Muscle of arm (tissue), 12 donors: ENCODE results near the gene PLXDC2. TPM values are rescaled to one million over a fixed set of nuclear protein-coding genes. Genes with fewer than 3 reads are reported as not detected.

Experiments
- DNase-seq: peaks from one replicate; pipeline ENCODE4 v3.0.0-alpha.2; 2013
- polyA plus RNA-seq, 12 donors: library from polyadenylated mRNA; unstranded; fragments of 120-200 nt; gene quantifications; one replicate each; pipeline ENCODE4 v1.2.1, GENCODE V29; 2013; ENCODE audit not compliant: insufficient read length in 12 of 12

PLXDC2 gene
- polyA plus RNA-seq, 12 donors, result 25.6 to 76.8 (median 42.6) TPM

DNA sequence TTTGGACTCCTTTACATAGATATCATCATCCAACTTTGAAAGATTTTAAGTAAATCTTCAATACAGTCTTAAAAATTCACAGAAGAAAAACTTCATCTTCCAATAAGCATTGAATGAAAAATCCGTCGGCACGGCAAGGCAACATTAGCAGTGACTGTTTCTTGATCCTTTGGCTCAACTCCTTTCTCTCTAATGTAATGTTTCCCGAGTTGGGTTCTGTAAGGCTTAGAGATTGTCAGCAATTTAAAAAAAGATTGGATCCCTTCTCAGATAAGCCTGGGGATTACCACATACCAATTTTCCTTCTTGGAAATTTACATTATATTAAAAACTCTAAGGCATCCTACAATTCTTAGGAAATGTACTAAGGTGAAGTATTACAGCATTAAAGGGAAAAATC lies 291.8 kb downstream of the PLXDC2 start:
- DNase-seq, result no peak

DNA sequence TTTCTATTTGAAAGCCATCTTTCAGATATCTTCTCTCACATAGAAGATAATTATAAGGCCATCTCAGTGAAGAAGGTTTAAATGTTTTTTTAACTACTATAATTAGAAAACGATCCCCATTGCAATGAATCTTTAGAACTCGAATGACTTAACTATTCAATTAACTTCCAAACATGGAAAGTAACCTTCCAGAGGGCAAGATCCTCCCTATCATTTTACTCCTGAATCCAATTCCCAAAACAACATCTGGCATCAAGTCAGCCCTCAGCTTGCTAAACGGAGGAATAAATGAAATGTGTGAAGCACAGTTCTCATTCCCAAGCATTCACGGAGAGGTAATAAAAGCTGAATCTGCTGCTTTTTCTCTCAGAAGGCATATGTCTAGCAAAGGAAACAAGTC lies 293.4 kb downstream of the PLXDC2 start:
- DNase-seq, result no peak

DNA sequence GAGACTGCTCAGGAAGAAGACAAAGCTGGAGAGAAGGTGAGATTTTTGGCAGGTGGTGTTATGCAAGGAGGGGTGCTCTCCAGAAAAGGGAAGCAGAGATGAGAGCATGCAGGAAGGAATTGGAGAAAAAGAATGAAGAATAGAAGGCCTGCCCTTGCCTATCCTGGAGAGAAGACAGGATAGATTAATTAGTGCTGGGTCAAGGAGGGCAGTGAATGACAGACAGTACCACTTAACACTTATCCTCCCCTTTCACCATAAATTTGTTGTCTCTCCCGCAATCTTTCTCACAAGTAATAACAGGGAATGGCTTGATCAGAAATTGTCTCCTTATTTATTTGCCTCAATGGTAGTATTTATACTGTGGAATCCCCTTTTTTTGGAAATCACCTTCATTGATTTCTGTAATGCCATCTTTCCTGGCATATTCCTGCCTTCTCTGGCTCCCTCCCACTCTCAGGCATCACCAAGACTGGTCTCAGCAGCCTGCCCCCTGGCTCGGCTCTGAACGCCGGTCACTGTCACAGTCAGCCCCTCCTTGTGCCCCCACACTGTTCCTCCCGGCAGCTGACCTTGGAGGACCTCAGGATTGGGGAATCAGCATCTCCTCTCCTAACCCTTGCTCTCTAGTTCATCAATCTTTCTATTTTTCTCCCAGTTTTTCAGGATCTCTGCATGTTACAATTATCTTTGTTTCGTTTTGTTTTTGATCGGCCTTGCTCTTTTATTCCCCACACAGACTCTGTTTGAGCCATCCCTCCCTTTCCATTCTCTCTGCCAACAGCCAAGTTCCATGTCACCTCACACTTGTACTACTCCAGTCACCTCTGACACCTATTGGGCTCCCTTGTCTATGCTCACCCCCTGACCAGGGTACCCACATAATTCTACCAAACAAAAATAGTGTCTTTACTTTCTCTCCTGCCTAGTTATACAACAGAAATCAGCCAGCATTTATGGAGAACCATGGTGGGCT lies 294.2 kb downstream of the PLXDC2 start:
- no peak for DNase-seq

DNA sequence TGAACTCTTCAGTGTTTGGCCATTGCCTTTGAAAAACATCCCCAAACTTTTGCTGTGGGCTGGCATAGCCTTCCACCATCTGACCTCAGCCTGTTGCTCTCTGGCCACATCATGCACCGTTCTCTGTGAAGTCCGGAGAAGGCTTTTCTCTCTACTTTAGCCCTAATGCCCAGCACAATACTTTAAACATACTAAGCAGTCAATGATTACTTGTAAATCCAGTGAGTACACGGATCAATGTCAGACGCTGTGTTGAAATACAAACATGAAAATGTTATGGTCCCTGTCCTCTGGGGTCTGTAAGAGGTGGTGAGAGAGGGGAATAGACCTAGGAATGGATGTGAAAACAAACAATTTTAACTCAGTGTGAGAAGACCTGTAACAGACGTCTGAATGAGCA lies 297.9 kb downstream of the PLXDC2 start:
- no peak for DNase-seq

DNA sequence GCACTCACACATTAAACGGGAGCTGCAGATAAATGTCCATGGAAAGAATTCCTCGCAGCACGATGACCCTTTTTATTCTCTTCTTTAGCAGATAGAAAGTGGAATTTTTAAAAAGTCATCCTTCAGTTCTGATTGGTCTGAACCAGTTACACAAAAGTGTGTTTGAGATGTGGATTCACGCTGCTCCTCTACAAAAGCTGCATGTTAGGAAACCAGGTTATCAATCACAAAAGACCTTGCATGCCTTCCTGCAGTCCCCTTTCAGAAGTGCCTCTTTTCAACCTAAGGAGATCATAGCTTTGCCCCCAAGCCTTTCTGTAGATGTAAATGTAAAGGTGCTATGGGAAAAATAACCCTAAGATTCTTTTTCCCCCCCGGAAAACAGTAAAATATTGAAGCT lies 299.7 kb downstream of the PLXDC2 start:
- DNase-seq, result no peak

DNA sequence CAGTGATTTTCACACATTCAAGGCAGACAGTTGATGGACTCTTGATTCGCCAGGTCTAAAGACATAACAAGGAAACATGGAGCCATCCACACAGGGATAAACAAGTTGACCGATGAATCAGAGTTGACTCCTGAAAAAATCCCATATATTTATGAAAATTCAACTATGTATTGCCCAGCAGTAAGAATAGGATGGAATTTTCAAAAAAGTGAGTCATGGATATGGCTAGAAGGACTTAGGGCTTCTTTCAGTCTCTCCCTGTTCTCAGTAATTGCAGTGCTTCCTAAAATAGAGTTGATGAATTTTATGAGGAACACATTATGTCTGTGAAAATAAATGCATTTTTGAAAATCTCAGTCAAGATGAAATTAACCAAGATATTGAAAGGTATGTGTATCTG lies 301.2 kb downstream of the PLXDC2 start:
- no peak for DNase-seq

DNA sequence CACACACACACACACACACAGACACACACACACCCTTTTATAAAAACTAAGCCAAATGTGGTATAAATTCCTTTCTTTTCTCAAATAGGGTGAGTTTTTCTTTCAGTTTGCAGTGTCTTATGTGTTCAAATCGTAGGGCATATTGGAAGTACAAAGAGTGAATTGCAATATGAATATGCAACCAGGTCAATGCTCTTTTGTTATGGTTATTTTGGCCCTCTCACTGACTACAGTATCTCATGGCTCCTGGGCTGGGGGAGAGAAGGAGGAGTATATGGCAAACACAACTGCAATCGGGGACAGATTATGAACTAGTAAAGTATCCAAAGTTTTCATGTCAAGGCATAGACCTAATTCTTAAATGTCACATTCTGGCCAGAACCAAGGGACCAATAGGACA lies 301.9 kb downstream of the PLXDC2 start:
- no peak for DNase-seq

DNA sequence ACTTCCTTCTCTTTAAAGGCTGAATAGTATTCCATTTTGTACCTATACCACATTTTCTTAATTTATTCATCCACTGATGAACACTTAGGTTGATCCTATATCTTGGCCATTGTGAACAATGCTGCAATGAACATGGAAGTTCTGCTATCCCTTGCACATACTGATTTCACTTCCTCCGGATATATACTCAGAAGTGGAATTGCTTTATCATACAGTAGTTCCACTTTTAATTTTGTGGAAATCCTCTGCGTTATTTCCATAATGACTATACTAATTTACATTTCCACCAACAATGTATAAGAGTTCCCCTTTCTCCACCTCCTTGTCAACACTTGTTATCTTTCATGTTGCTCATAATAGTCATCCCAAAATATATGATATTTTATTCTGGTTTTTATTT lies 312.6 kb downstream of the PLXDC2 start:
- no peak for DNase-seq

DNA sequence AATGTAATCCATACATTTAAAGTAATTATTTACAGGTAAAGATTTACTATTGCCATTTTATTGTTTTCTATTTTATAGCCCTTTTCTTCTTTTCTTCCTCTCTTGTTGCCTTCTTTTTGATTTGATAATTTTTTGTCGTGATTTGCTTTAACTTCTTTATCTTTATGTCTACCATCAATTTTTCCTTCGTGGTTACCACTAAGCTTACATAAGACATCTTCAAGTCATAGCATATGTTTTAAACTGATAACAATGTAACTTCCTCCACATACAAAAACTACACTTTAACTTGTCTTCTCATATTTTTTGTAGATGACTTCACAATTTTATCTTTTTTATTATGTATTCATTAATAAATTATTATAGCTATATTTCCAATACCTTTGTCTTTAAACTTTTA lies 316.6 kb downstream of the PLXDC2 start:
- DNase-seq, result no peak

DNA sequence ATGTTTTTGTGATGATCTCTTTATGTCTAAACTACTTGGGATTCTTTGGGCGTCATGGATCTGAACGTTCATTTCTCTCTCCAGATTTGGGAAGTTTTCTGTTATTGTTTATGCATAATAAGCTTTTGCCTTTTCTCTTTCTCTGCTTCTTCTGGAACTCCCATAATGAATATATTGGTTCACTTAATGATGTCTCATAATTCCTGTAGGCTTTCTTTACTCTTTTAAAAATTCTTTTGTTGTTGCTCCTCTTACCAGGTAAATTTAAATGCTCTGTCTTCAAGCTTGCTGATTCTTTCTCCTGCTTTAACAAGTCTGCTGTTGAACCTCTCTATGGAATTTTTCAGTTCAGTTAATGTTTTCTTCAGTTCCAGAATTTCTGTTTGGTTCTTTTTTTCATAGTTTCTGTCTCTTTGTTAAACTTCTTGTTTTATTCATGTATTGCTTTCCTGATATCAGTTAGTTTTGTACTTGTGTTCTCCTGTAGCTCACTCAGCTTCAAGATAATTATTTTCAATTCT lies 317.5 kb downstream of the PLXDC2 start:
- no peak for DNase-seq

DNA sequence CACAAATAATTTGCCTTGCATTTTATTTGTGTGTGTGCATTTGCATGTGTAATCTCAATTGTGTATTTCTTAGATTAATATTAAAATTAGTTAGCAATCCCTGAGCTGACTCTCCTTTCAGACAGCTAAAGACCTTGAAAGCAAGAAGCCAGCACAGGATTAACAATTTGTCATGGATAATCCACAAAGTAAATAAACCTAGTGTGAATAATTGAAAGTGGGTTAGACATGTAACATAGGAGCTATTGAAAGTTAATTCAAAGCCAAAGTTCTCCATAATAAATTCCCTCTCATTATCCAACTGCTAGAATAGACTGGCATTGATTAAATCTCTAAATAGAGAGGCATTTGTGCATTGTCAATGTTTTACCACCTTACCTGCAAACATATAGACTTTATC lies 326.1 kb downstream of the PLXDC2 start:
- DNase-seq, result no peak

DNA sequence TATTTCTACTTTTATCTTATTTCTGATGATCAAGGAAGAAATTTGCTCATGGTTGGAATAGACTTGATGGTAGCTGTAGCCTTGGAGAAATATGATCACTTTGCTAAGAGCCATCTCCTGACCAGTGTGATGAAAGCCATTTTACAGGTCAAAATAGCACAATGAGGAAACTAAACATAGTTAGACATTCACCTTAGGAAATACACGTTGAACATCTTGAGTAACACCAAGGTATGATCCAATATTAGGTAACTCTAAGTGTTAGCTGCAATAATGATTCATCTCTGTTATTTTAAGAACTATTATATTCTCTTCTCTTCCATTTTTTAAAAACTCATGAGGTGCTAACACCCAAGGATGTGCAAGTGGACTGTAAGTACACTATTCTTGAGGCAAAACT lies 328.0 kb downstream of the PLXDC2 start:
- DNase-seq, result no peak

DNA sequence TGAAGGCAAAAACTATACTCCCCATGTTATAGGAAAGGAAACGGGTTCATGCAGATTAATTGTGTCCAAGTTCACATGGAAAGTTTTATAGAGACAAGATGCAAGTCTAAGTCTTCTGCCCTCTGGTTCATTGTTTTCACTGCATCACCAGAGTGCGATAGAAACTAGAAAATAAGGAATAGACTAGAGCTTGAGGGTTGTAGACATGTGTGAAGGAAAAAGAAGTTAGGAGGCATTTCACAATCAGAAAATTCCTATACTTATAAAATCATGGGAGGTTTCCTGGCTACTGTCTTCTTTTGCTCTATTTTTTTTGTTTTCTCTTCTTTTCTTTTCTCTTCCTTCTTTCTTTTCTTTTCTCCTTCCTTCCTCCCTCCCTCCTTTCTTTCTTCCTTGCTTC lies 329.8 kb downstream of the PLXDC2 start:
- DNase-seq, result no peak

DNA sequence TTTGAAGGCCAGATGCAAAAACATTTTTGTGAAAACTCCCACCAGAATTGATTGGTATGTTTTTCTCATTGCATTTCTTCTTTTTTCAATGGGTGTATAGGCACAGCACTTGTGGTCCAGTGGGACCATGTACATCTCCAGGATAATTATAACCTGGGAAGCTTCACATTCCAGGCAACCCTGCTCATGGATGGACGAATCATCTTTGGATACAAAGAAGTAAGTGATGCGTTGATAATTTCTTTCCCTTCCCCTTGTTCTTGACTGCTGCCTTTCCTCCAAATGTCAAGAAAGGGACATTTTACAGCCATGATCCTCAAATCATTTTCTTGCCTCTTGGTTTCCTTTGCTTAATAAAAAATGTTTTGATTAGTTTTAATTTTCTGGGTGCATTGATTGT lies 331.5 kb downstream of the PLXDC2 start:
- no peak for DNase-seq

DNA sequence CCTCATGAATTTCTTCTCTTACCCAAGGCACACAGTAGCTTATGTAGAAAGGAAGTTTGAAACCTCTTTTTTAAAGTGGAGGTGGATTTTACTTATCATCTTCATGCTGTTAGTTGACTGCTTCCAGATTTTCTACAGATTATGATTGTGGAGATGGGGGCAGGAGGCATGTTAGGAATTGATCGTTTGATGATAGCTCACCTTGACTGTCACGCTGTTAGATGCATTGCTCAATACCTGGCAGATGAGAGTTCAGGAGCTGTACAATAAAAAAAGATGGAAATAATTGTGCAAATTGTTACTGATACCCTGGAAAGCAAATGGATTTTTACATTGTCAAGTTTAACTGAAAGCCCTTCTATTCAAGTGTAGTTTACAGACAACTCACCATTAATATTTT lies 340.3 kb downstream of the PLXDC2 start:
- no peak for DNase-seq

DNA sequence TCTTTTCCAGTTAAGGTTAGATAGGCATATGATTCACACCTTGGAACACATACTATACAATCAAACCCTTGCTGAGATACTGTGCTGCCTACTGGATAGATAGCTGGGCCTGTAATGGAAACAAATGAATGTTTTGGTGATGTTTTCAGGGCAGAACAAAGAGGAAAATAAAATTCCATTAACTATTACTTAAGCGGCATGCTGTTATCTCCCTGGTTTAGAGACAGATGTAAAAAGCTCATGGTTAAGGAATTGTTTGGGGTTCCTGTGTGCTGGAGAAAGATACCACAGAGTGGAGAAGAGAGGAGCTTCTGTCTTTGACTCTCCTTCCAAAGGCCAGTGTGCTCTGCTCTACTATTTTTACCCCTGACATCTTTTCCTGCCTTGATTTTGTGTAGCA lies 341.1 kb downstream of the PLXDC2 start:
- no peak for DNase-seq

DNA sequence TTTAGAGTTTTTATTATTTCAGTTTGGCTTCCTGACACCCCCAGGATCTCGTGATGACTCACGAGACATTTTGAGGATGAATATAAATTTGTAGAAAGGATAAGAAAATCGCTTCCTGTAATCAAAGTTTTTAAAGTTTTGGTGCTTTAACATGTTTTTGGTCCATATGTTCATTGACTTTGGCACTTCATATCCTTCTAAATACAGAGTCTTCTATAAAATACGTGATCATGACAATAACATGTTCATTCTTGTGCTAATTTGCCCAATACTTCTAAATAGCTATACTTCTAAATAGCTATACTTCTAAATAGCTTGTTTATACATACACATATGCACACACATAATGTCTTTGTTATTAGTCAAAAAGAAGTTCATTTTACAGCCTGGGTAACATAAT lies 341.9 kb downstream of the PLXDC2 start:
- no peak for DNase-seq

DNA sequence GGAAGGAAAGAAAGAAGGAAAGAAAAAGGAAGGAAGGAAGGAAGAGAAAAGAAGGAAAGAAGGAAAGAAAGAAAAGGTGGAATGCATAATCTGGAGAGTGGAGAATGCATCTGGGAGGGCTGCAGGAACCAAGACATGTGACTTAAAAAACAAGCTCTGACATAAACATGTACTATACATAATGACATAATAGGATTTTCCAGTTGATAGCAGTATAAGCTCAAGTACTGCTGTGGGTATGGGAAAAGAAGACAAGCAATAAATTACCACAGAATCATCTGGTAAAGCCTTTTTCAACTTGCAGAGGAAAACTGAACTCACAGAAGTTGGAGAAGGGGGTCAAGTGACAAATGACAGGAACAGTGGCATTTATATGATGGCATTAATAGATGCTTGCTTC lies 345.9 kb downstream of the PLXDC2 start:
- DNase-seq, result no peak

DNA sequence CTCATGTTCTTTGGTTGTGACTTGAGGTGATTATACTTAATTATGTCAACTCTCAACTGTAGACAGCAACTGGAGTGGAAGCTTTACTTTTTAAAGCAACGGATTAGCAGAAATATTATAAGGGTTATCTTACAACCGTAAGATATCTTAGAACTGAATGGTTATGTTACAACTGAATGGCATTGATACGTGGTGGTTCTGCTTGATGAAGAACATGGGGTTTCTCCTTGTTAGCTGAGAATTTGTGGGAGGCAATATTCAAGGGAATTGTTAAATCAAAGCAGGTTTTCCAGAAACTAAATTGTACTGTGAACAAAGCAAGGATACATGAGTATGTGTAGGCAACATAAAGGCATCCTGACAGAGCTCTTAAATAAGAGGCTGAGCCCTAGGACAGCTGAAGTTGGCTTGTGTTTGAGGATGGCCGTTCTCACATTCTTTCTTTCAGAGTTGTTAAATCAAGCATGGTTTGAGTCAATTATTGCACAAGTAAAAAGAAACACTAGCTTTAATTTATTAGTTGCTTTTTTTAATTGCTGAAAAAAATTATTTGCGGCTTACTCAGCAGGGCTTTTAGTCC lies 350.0 kb downstream of the PLXDC2 start:
- no peak for DNase-seq

DNA sequence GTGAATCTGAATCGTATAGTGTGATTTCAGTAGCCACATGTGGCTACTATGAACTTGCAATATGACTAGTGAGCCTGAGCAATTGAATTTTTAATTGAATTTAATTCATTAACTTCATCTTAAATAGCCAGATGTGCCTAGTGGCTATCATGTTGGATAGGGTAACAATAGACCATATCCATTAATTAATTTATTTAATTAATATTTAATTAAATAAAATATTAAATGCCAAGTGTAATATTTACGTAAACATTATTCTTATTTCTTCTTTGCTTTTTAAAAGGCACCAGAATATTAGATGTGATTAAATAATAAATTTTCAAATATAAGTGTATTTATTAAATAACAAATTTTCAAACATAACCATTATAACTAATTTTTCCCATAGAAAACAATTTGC lies 354.4 kb downstream of the PLXDC2 start:
- DNase-seq, result no peak

DNA sequence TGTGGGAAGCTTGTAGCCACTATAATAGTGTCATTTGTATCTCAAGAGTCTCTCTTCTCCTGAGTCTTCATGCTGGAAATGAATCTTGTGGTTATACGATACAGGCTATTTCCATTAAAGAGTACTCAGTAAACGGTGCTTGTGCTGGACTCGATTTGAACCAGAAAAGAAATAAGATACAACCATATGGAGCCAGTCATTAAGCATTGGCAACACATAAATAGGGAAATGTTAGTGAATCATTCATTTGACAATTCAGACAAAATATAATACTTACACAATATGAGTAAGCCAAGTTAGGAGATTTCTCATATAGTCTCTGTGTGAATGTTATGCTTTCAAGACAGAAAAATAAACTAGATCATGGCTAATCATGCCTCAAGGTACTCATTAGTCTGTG lies 356.8 kb downstream of the PLXDC2 start:
- DNase-seq, result peak; percentile 7

DNA sequence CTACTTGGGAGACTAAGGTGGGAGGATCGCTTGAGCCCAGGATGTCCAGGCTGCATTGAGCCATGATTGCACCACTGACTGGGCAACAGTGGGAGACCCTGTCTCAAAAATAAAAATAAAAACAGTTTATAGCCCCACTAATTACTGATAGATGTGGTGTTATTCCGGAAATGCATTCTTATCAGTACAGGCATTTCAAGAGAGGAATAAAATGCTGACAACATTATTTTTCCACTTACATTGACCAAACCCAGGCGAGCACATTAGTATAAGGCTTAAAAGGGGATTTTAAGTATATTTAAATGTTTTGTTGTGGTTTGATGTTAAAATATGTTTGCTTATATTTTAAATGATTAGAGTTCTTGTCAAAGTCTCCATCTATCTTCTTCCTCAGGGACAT lies 359.5 kb downstream of the PLXDC2 start:
- no peak for DNase-seq

DNA sequence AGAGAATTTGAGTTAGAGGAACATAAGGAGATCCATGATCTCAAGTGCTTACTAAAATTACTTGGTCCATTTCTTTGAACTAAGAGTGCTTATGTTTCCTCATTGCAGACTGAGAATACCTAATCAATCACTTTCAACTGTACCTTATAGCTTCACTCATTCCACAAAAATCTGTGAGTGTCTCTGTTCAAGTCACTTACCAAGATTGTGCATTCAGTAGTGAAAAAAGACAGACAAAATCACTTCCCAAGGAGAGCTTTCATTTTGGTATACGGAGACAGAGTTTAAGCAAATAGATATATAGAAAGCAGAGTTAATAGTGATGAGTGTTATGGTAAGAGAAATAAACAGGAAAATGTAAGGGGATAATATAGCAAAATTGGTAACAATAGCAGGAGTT lies 364.5 kb downstream of the PLXDC2 start:
- no peak for DNase-seq
